ENCODE results near the gene CELA2B.

The CELA2B gene

DNA sequence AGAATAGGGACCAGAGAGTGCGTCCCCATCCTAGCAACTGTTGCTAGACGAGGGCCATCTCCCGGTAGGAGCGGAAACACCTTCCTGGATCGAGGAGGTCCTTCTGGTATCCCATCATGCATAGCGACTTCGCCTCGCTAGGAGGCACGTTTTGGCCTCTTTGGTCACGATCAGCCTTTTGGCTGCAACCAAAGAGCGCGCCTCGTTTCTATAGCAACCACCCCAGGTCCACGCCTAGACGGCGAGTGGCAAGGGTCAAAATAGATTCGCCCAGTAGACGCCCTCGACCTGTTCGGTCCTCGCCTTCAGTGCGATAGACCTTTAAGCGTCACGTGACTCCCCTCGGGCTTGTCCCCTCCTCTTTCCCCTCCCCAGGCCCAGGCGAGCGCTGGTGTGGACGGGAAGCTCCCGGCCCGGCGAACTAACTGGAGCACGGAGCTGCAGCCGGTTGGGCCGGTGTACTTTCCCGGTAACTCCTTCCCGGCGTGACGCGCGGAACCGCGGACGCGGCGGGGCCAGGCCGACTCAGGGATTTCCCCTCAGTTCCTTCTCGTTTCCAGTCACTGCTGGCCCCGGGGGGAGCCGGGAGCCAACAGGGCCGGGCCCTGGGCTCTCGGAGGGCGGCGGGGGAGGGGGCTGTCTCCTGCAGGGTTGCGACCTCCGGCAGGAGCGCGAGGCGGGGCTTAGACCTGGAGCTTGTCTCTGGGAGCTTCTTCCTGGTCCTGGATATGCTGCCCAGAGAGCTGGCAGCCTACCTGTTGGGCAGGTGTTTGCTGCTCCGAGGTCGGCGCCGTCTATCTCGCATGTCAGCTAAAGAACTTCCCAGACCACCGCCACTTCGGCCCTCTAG is 50.8 kb downstream of the CELA2B start, which contains the start of gene DNAJC16:
Gene DNAJC16, plus strand, starts transcription at position 359 of the 850 bp plus-strand sequence. CDS start 2,258 bp downstream, outside the sequence.
- DNase-seq, result peak; percentile 100

DNA sequence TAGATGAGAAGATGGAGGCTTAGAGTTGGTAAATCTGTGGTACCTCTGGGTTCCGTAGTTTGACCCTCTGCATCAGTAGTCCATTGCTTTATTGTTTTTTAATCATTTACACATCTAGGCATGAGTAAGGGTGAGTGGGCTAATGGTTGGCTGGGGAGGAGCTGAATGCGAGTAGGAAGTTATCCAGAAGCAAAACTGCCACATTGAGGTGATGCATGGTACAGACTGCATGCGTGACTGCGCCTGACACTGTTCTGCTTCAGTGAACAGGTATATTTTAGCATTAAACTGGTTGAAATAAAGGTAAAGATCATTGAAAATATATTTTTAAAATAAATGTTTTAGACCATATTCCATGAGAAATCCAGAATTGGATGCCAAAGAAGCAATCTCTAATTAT is 55.1 kb downstream of the CELA2B start:
- DNase-seq, result no peak

DNA sequence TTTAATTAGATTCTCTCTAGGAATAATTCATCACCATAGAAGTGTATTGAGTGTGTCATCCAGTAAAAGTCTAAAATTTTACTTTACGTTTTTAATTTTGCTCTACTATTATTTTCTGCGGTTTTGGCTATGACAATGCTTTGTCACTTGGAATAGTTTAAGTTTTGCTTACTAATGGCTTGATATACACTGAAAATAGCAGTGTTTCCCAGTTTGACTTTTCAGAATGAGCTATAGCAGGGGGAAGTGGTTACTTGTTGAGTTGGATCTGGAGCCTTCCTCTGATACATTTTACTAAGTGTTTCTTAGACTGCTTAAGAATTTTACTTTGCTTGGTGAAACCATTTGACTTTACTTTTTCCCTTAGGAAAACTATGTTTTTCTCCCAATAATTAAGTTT is 55.8 kb downstream of the CELA2B start:
- no peak for DNase-seq

- DNase-seq, result no peak
These were observed 62.9 kb downstream of the CELA2B start for GRCh38 chr1:15538771-15539170.

- no peak for DNase-seq
These were observed 64.3 kb downstream of the CELA2B start for GRCh38 chr1:15540186-15540585.
